ENCODE data around the gene GPRC5A. TPM values are rescaled to one million over a fixed set of nuclear protein-coding genes. Genes with fewer than 3 reads are reported as not detected.
A peak's percentile ranks its signal among the peaks of the same experiment; 100 is the strongest.

Gene GPRC5A
- total RNA-seq, 4 donors from 2014 or later: 2.0 to 13.2 (median 12.4) TPM

DNA sequence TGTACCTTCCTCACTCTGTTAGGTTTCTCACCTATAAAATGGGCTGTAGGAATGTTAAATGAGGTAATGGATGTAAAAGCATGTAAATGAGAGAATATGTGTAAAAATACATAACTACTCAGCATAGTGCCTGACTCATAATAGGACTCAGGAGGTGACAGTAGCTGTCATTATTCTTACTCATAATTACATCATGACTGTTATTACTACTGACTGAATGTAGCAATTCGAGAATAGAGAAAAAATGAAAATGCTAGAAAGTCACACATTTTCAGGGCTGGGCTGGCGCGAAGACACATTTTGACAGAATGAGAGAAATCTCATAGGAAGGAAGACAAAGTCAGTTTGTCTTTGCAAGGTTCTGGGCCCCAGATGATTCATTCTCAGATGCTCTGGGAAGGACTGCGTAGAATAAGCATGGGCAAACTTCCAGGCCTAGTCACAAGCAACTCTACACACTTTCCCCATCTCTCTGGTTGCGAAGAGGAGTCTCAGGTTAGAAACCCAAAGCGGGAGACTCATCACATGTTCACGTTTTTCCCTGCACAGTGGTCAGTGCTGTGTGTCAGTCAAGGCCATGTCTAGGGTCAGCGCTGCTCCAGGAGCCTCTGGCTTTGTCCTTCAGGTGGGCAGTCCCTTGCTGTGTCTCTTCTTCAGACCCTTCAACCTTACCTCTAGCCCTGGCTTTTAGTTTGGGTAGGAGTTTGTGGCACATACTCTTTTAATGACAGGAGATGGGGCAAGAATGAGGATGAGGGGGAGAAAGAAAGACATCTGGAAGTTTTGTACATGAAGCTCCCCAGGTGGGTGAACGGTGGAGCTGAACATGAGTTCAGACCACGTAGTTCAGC lies 8.4 kb downstream of the GPRC5A start:
- Histone ChIP-seq H3K4me3 (no peak overlapping the region), H3K27me3 (no peaks in the 10 kb centered on the region), H3K36me3 (no peaks in the 10 kb centered on the region), H3K9me3 (no peaks in the 10 kb centered on the region), H3K4me1 (peaks cover 0 to 8% of the 10 kb centered on the region in 2 donors), H3K27ac (peak overlapping the region; percentile 91 to 94)
- TF ChIP-seq, protein P1, sequence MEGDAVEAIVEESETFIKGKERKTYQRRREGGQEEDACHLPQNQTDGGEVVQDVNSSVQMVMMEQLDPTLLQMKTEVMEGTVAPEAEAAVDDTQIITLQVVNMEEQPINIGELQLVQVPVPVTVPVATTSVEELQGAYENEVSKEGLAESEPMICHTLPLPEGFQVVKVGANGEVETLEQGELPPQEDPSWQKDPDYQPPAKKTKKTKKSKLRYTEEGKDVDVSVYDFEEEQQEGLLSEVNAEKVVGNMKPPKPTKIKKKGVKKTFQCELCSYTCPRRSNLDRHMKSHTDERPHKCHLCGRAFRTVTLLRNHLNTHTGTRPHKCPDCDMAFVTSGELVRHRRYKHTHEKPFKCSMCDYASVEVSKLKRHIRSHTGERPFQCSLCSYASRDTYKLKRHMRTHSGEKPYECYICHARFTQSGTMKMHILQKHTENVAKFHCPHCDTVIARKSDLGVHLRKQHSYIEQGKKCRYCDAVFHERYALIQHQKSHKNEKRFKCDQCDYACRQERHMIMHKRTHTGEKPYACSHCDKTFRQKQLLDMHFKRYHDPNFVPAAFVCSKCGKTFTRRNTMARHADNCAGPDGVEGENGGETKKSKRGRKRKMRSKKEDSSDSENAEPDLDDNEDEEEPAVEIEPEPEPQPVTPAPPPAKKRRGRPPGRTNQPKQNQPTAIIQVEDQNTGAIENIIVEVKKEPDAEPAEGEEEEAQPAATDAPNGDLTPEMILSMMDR (IDR thresholded peaks at IDR 0.05): no peak
- TF ChIP-seq POLR2A (IDR thresholded peaks at IDR 0.05): no peak
- intact Hi-C loops (cut with DNase I; ENCODE audit: low total_unique reads): no loop called here
- peak; percentile 71 to 88 for DNase-seq

DNA sequence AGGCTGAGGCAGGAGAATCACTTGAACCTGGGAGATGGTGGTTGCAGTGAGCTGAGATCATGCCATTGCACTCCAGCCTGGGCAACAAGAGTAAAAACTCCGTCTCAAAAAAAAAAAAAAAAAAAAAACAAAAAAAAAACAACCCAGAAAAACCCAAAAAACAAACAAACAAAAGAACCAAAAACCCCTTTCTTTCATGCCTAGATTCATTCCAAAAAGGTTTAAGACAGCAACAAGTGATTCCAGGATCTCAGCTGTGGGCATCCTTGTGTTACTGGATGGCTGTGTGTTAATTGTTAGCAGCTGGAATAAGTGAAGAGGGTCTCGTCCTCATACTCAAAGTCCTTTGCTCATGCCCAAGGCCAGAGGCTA lies 9.4 kb downstream of the GPRC5A start:
- peaks cover 0 to 8% of the 10 kb centered on the region in 2 donors for H3K4me1 ChIP-seq

DNA sequence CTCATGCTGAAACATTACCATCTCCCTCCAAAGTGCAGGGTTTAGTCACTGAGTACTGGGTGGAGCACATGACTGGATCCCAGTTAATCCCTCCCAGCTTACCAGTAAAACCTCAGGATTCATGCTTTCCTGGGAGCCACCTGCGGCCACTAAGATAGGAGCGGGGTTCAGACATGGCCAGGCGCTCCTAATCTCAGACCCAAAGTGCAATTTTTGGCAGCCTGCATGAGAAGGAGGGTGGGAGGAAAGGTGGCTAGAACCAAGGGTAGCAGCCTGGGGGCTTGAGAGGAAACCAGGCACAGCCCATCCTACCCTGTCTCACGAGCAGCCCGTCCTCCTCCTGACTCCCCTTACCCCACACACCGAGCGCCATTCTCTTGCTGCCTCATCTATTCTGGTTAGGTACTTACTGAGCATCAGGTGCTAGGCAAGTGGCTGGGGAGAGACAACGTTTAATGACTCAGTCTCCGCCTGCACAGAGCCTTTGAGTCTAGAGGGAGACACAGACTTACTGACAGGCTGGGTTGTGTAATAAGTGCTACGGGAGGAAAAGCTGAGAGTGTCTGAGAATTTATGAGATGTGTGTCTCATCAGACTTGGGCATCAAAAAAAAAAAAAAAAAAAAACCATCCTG lies 9.9 kb downstream of the GPRC5A start:
- peak overlapping the region; percentile 91 to 94 for H3K27ac ChIP-seq
- H3K9me3 ChIP-seq: no peaks in the 10 kb centered on the region
- H3K4me3 ChIP-seq: no peak overlapping the region
- H3K36me3 ChIP-seq: no peaks in the 10 kb centered on the region
- TF ChIP-seq POLR2A (IDR thresholded peaks at IDR 0.05): peak in 1 of 2 donors; percentile 35
- TF ChIP-seq, protein P1 (IDR thresholded peaks at IDR 0.05): no peak
- peaks cover 0 to 8% of the 10 kb centered on the region in 2 donors for H3K4me1 ChIP-seq
- no peaks in the 10 kb centered on the region for H3K27me3 ChIP-seq
- intact Hi-C loops (cut with DNase I; ENCODE audit: low total_unique reads): no loop called here
- peak; percentile 73 to 91 for DNase-seq

More for the DNA sequence above, 9.4 kb downstream of the GPRC5A start:
- intact Hi-C loops (cut with DNase I; ENCODE audit: low total_unique reads): no loop called here
- H3K27ac ChIP-seq: peak overlapping the region; percentile 91 to 94
- H3K36me3 ChIP-seq: no peaks in the 10 kb centered on the region
- no peak overlapping the region for H3K4me3 ChIP-seq
- TF ChIP-seq, protein P1 (IDR thresholded peaks at IDR 0.05): no peak
- no peak for TF ChIP-seq POLR2A (IDR thresholded peaks at IDR 0.05)
- DNase-seq: no peak
- no peaks in the 10 kb centered on the region for H3K9me3 ChIP-seq
- no peaks in the 10 kb centered on the region for H3K27me3 ChIP-seq

DNA sequence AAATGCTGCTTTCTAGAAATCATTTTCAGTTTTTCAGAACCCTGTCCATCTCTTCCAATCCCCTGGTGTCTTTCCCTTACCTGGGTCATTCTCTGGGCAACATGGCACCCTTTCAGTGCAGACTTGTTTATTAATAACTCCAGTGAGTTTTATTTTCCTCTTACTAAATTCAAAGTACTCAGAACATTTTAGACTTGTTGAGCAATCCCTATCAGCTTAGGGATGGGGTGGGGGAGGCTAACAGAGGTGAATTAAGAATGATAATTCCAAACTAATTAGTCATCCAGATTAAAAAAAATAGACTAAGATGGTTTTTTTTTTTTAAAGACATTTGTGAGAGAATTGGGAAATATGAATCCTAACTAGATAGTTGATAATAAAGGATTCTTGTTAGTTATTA lies 10.7 kb downstream of the GPRC5A start:
- H3K4me3 ChIP-seq: no peak overlapping the region
- peak; percentile 41 to 82 for DNase-seq
- H3K27ac ChIP-seq: peak overlapping the region; percentile 91 to 94
- H3K36me3 ChIP-seq: no peaks in the 10 kb centered on the region
- H3K4me1 ChIP-seq: peaks cover 0 to 8% of the 10 kb centered on the region in 2 donors
- no peaks in the 10 kb centered on the region for H3K9me3 ChIP-seq
- intact Hi-C loops (cut with DNase I; ENCODE audit: low total_unique reads): no loop called here
- no peaks in the 10 kb centered on the region for H3K27me3 ChIP-seq
- no peak for TF ChIP-seq POLR2A (IDR thresholded peaks at IDR 0.05)
- TF ChIP-seq, protein P1 (IDR thresholded peaks at IDR 0.05): no peak
